HEK293T (cell line): ENCODE measurements around the gene UBE2E3.
A peak's percentile ranks its signal among the peaks of the same experiment; 100 is the strongest.

Source experiments
- CTCF ChIA-PET: fragments of 350-600 bp; formaldehyde crosslinking; extraction: SDS; loops from one replicate; lab custom pipeline; 2021; ENCODE audit warnings: antibody characterized with exemption, inconsistent platforms; lab: Yijun Ruan, JAX
- POLR2A ChIA-PET: fragments of 350-600 bp; formaldehyde crosslinking; extraction: SDS; loops from one replicate; lab custom pipeline; 2020; ENCODE audit warnings: antibody characterized with exemption, inconsistent platforms; lab: Yijun Ruan, JAX
- DNase-seq: peaks from one replicate; pipeline ENCODE4 v3.0.0; 2012; ENCODE audit warnings: mixed read lengths; ENCODE audit errors: extremely low spot score
- ARNT ChIP-seq: fragments of 450-650 bp; IDR thresholded peaks from 2 replicates; pipeline ENCODE4 v1.6.1; 2017; ENCODE audit warnings: mild to moderate bottlenecking
- BHLHE40 ChIP-seq: fragments of 450-650 bp; IDR thresholded peaks from 2 replicates; pipeline ENCODE4 v1.6.1; 2016; ENCODE audit warnings: mild to moderate bottlenecking, moderate library complexity, borderline replicate concordance
- CTBP1 ChIP-seq: fragments of 450-650 bp; IDR thresholded peaks from 2 replicates; pipeline ENCODE4 v1.6.1; 2016; ENCODE audit warnings: borderline replicate concordance
- ELF4 ChIP-seq: fragments of 450-650 bp; IDR thresholded peaks from 2 replicates; pipeline ENCODE4 v1.6.1; 2017; ENCODE audit warnings: antibody characterized with exemption
- FOXA1 ChIP-seq: fragments of 450-650 bp; IDR thresholded peaks from 2 replicates; pipeline ENCODE4 v1.6.1; 2016; ENCODE audit warnings: mild to moderate bottlenecking
- FOXK2 ChIP-seq: fragments of 450-650 bp; IDR thresholded peaks from 2 replicates; pipeline ENCODE4 v1.6.1; 2016; ENCODE audit warnings: mild to moderate bottlenecking
- FOXM1 ChIP-seq: fragments of 450-650 bp; IDR thresholded peaks from 2 replicates; pipeline ENCODE4 v1.6.1; 2017; ENCODE audit warnings: mild to moderate bottlenecking, borderline replicate concordance
- HDGF ChIP-seq: fragments of 450-650 bp; IDR thresholded peaks from 2 replicates; pipeline ENCODE4 v1.6.1; 2017; ENCODE audit warnings: antibody characterized with exemption, borderline replicate concordance
- L3MBTL2 ChIP-seq: fragments of 450-650 bp; conservative IDR thresholded peaks from 2 replicates; pipeline ENCODE4 v1.6.1; 2016; ENCODE audit warnings: mild to moderate bottlenecking
- LEF1 ChIP-seq: fragments of 450-650 bp; IDR thresholded peaks from 2 replicates; pipeline ENCODE4 v1.6.1; 2017; ENCODE audit warnings: mild to moderate bottlenecking, borderline replicate concordance
- NFRKB ChIP-seq: fragments of 450-650 bp; IDR thresholded peaks from 2 replicates; pipeline ENCODE4 v1.6.1; 2016; ENCODE audit warnings: mild to moderate bottlenecking, moderate library complexity
- SP1 ChIP-seq: fragments of 450-650 bp; IDR thresholded peaks from 2 replicates; pipeline ENCODE4 v1.6.1; 2017
- SUZ12 ChIP-seq: fragments of 450-650 bp; IDR thresholded peaks from 2 replicates; pipeline ENCODE4 v1.6.1; 2016; ENCODE audit warnings: mild to moderate bottlenecking
- TARDBP ChIP-seq: fragments of 450-650 bp; IDR thresholded peaks from 2 replicates; pipeline ENCODE4 v1.6.1; 2016
- ZNF384 ChIP-seq: fragments of 450-650 bp; IDR thresholded peaks from 2 replicates; pipeline ENCODE4 v1.6.1; 2016
- TF ChIP-seq, protein P1 (sequence below): fragments of 450-650 bp; IDR thresholded peaks from 2 replicates; pipeline ENCODE4 v1.6.1; 2016

Gene UBE2E3

DNA sequence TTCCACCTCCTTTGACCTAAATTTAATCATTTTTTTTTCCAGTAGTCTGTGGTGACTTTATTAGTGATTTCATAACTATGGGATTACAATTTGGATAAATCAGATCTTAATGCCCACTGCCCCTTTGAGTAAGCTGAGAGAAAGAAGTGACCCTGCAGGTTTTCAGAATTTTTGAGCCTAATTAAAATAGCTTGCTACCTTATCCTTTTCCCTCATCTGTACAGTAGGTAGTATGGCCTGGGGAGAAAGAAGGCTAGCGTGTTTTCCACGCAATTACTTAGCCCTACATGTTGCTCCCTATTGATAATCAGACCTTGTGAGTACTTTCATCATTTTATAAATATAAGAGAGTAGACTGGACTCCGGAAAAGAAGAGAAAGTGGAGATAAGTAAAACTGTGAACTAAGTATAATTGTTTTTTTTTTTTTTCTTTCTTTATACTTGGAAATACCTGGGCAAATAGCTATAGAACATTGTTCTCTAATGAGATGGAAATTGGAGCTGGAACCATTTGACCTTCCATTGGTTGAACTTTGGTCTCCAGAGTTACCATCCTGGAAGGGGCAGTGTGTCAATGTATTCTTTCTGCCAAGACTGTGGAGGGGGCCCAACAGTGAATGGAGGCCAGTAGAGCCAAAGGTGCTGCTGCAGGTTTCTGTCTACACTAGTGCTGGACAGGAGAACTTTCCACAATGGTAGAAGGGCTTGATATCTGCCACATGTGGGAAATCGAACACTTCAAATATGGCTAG, 26.9 kb downstream of the UBE2E3 start:
- POLR2A ChIA-PET, result no interaction called here
- DNase-seq, result no peak
- TF ChIP-seq SUZ12 (no peak), SP1 (no peak), ZNF384 (no peak), ELF4 (no peak), TARDBP (no peak), NFRKB (no peak), FOXM1 (no peak), HDGF (no peak), FOXK2 (no peak), LEF1 (no peak), BHLHE40 (no peak), ARNT (no peak), CTBP1 (no peak)
- TF ChIP-seq, protein P1, sequence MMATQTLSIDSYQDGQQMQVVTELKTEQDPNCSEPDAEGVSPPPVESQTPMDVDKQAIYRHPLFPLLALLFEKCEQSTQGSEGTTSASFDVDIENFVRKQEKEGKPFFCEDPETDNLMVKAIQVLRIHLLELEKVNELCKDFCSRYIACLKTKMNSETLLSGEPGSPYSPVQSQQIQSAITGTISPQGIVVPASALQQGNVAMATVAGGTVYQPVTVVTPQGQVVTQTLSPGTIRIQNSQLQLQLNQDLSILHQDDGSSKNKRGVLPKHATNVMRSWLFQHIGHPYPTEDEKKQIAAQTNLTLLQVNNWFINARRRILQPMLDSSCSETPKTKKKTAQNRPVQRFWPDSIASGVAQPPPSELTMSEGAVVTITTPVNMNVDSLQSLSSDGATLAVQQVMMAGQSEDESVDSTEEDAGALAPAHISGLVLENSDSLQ, result no peak
- CTCF ChIA-PET, result interaction anchor here (0.6 kb wide), 1 partner anchor 352 kb away, joined by 3 read pairs; no protein-coding TSS in a partner anchor

GRCh38 chr2:181008407-181008806, 28.0 kb downstream of the UBE2E3 start:
- ChIA-PET CTCF (no interaction called here), POLR2A (no interaction called here)
- DNase-seq, result peak; percentile 14
- TF ChIP-seq HDGF (no peak), SUZ12 (no peak), LEF1 (no peak), SP1 (no peak), BHLHE40 (no peak), ELF4 (no peak), FOXA1 (no peak), FOXM1 (no peak), ZNF384 (no peak), L3MBTL2 (no peak)

DNA sequence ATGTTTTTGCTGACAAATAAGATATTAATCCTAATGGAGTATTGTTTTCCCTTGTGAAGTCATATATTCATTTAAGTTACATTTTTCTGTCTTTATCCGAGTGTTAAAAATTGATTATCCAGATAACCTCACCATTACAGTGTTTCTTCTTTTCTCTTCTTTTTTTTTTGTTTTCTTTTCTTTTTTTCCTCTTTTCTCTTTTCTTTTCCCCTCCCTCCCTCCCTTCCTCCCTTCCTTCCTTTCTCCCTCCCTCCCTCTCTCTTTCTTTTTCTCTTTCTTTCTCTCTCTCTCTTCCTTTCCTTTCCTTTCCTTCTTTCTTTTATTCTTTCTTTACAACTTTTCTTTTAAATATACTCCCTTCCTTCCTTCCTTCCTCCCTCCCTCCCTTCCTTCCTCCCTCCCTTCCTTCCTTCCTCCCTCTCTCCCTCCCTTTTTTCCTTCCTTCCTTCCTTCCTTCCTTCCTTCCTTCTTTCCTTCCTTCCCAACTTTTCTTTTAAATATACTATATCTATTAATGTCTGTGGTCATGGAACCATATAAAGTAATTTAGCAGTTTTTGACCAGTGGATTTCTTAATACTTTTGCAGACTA, 40.9 kb downstream of the UBE2E3 start:
- no peak for TF ChIP-seq ARNT
- TF ChIP-seq HDGF, result no peak
- no peak for TF ChIP-seq ELF4
- no peak for TF ChIP-seq SUZ12
- TF ChIP-seq CTBP1, result no peak
- TF ChIP-seq LEF1, result no peak
- no peak for TF ChIP-seq L3MBTL2
- no peak for DNase-seq
- ChIA-PET CTCF (no interaction called here), POLR2A (no interaction called here)

- CTCF ChIA-PET, result interaction anchor here (0.6 kb wide), 1 partner anchor 13 kb away, joined by 3 read pairs; no protein-coding TSS in a partner anchor
- no peak for DNase-seq
- TF ChIP-seq FOXK2, result no peak
- TF ChIP-seq BHLHE40, result no peak
- TF ChIP-seq, protein P1, result no peak
- no peak for TF ChIP-seq HDGF
- no peak for TF ChIP-seq ARNT
- no peak for TF ChIP-seq LEF1
- POLR2A ChIA-PET, result no interaction called here
Measured at GRCh38 chr2:181022652-181023051, 42.2 kb downstream of the UBE2E3 start.

DNA sequence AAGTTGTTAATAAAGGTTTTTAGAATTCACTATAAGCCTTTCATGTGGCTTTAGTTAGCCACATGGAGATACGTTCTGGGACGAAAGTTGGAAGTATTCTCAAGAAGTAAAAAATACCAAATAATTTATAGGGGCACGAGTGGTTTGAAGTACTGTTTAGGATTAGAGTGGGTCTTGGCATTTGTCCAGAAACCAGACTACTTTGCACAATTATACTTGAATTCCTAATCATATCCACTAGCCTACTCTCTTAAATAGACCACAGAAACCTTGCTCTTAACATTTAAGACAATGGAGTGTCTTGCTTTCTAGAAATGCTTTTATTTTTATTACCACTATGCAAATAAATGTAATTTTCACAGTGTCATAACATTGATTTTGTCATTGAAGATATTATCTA, 44.6 kb downstream of the UBE2E3 start:
- no peak for TF ChIP-seq HDGF
- TF ChIP-seq L3MBTL2, result no peak
- no peak for TF ChIP-seq LEF1
- TF ChIP-seq SP1, result no peak
- no peak for TF ChIP-seq ZNF384
- TF ChIP-seq, protein P1, result no peak
- no peak for TF ChIP-seq ELF4
- TF ChIP-seq ARNT, result no peak
- no peak for TF ChIP-seq FOXK2
- no peak for DNase-seq
- CTCF ChIA-PET, result no interaction called here
- POLR2A ChIA-PET, result no interaction called here

- TF ChIP-seq L3MBTL2 (no peak), HDGF (no peak), FOXA1 (no peak), ZNF384 (no peak), SP1 (no peak), ELF4 (no peak), FOXM1 (no peak), TARDBP (no peak), LEF1 (no peak), CTBP1 (no peak), ARNT (no peak), FOXK2 (no peak), BHLHE40 (no peak), NFRKB (no peak), SUZ12 (no peak)
- TF ChIP-seq, protein P1, result no peak
- ChIA-PET CTCF (no interaction called here), POLR2A (no interaction called here)
- no peak for DNase-seq
Measured at GRCh38 chr2:181036445-181036844, 56.0 kb downstream of the UBE2E3 start.
